ENCODE measurements around the gene CEP97.

CEP97 gene

DNA sequence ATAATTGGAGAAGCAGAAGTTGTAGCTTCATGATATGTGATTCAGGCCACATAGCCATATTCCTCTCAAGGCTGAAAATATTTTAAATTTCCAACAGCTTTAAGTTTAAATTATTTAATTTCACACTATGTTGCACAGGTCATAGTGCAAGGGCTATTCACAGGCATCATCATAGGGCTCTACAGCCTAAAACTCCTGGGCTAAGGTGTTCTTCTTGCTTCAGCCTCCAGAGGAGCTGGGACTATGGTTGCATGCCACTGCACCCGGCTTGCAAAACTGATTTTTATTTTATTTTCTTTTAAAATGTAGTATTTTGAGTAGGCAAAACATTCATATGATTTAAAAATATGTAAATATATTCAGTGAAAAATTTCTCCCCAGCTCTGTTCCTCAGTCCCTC lies 6.0 kb upstream of the CEP97 start:
- no peak overlapping the region for H3K4me3 ChIP-seq (ENCODE audit: low read depth, low read length)
- TF ChIP-seq CTCF (IDR thresholded peaks at IDR 0.05; ENCODE audit: low read depth, low read length): no peak

DNA sequence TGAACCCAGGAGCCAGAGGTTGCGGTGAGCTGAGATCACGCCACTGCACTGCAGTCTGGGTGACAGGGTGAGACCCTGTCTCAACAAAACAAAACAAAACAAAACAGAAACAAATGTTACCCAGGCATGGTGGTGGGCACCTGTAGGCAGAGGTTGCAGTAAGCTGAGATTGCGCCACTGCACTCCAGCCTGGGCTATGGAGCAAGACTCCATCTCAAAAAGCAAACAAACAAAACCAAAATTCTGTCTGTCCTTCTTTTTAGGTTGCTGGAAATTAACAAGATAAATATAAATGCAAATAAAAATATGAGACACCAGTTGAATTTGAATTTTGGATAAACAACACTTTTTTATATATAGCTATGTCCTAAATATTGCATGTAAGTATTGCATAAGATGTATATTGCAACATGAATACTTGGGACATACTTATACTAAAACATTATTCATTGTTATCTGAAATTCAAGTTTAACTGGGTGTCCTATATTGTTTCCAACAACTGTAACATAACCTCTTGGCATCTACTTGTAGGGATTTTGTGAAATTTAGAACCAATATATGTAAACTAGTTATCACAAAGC lies 4.7 kb upstream of the CEP97 start:
- H3K4me3 ChIP-seq (ENCODE audit: low read depth, low read length): no peak overlapping the region
- TF ChIP-seq CTCF (IDR thresholded peaks at IDR 0.05; ENCODE audit: low read depth, low read length): no peak

DNA sequence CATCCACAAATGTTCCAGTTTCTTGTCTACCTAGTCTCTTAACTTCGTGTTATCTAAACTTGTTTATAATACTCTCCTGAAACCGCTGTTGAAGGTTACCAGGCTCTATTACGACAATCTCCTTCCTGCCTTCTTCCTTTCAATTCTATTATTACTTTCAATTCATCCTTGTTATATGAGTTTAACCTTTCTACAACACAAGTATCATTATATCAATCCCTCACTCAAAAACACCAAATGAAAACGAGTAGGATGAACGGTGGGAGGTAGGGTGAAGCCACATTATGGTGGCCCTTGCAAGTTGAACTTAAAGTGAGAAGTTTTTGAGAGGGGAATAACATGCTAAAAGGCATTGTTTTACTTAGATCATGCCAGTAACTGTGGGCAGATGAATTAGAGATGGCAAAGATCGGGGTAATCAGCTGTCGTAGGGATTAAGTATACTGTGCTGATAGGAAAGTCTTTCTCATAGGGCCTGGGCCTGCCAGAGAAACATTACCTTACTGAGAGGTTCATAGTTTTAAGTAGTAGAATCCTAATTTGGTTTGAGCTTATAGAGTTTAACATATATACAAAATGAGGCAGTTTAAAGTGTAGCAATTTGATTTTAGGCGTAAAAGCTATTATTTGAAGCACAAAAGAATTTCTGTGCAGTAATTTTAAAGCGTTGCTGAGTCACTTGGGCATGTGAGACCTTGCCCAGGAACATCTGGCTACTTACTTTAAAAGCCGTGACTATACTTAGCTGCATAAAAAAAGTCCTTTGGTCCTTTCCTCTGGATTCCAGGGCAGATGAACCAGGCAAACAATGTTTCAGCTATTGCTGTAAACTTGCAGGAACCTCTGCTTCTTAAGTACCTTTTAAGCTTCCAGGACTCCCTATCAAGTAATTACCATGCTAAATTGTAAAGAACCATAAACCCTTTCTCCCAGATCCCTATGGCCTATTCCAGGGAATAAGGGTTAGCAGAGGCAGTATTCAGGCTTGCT lies 3.3 kb upstream of the CEP97 start:
- no peak overlapping the region for H3K4me3 ChIP-seq (ENCODE audit: low read depth, low read length)
- no peak for TF ChIP-seq CTCF (IDR thresholded peaks at IDR 0.05; ENCODE audit: low read depth, low read length)

GRCh38 chr3:101722394-101723173 lies 1.8 kb upstream of the CEP97 start:
- TF ChIP-seq CTCF (IDR thresholded peaks at IDR 0.05; ENCODE audit: low read depth, low read length): no peak
- no peak overlapping the region for H3K4me3 ChIP-seq (ENCODE audit: low read depth, low read length)

DNA sequence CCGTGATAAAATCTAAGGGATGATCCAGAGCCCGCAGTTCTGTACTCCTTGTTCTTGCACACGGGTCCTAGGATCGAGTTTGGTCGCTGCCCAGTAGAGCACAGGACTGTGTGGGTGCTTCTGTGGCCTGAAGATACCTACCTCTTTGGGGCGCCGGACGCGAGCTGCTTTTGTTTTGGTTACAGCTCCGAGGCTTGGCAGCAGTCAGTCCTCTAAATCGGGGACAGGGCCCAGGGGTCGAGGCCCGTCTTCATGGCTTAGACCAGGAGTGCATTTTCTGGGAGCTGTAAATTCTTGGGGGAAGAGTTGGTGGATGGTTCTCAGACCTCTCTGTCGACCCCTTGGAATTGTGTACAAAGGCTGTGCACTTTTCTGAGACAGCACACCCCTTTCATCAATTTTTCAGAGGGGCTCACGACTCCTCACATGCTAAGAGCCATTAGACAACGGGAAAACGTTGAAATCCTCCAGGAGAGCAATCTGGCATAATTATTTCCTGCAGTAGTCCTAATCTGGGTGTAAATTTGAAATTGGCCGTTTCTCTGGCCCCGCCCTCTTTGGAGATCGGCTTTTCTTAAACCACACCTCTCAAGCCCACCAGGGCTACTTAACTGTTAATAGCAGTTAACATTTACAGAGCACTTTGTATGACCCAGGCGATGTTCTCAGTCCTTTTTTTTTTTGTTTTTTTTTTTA lies 928 bp downstream of the CEP97 start:
- H3K4me3 ChIP-seq (ENCODE audit: low read depth, low read length): peak overlapping the region; percentile 96
- no peak for TF ChIP-seq CTCF (IDR thresholded peaks at IDR 0.05; ENCODE audit: low read depth, low read length)

- H3K4me3 ChIP-seq (ENCODE audit: low read depth, low read length): peak overlapping the region; percentile 96
- no peak for TF ChIP-seq CTCF (IDR thresholded peaks at IDR 0.05; ENCODE audit: low read depth, low read length)
Measured at GRCh38 chr3:101725890-101726275, 1.5 kb downstream of the CEP97 start.

Data from WI38 (cell line).